K562 (cell line): ENCODE measurements around the gene RHOT1. TPM values are rescaled to one million over a fixed set of nuclear protein-coding genes. Genes with fewer than 3 reads are reported as not detected.
A peak's percentile ranks its signal among the peaks of the same experiment; 100 is the strongest.

Experiments
- ARID3A ChIP-seq: IDR thresholded peaks from 2 replicates; pipeline ENCODE4 v1.6.1; 2012; ENCODE audit warnings: low read depth, low read length, improper control_type of control experiment, borderline replicate concordance
- ATF3 ChIP-seq, 2 experiments: fragments of 450-650 bp in 1 of 2; sonication (generic) in 1 of 2; formaldehyde crosslinking in 1 of 2; IDR thresholded peaks in 1 of 2; conservative IDR thresholded peaks in 1 of 2; 2 replicates each; pipeline versions ENCODE4 v1.6.1 to v1.8.1; 2016 to 2023; ENCODE audit warnings: mild to moderate bottlenecking in 2 of 2, moderate library complexity in 2 of 2, inconsistent platforms in 1 of 2, missing genetic modification reagents in 1 of 2
- BACH1 ChIP-seq: fragments of 200-800 bp; sonication (Bioruptor generic); IDR thresholded peaks from 2 replicates; pipeline ENCODE4 v1.6.1; 2016; ENCODE audit warnings: missing genetic modification characterization, missing compliant biosample characterization
- CHD4 ChIP-seq: fragments of 200-600 bp; sonication (generic); IDR thresholded peaks from 3 replicates; pipeline ENCODE4 v1.6.1; 2012; ENCODE audit warnings: low read depth, mild to moderate bottlenecking, mixed read lengths, low read length, inconsistent platforms; ENCODE audit not compliant: insufficient read depth, insufficient replicate concordance, poor library complexity, severe bottlenecking
- CXXC5 ChIP-seq: fragments of 250-450 bp; sonication (Bioruptor Pico); IDR thresholded peaks from 2 replicates; pipeline ENCODE4 v1.8.0; 2022; ENCODE audit warnings: inconsistent platforms, mild to moderate bottlenecking, moderate library complexity
- E2F6 ChIP-seq, 2 experiments: IDR thresholded peaks; 2 replicates each; pipeline ENCODE4 v1.6.1; 2011; ENCODE audit warnings: borderline replicate concordance in 1 of 2, control low read depth in 1 of 2, low read depth in 1 of 2, low read length in 1 of 2, mild to moderate bottlenecking in 1 of 2, mixed read lengths in 1 of 2, moderate library complexity in 1 of 2; ENCODE audit not compliant: insufficient read depth in 1 of 2, insufficient read length in 1 of 2, poor library complexity in 1 of 2, severe bottlenecking in 1 of 2; ENCODE audit errors: extremely low read depth in 1 of 2
- GTF2A2 ChIP-seq: IDR thresholded peaks from 2 replicates; pipeline ENCODE4 v1.6.1; 2016; ENCODE audit warnings: mild to moderate bottlenecking, missing genetic modification characterization, missing compliant biosample characterization
- HBP1 ChIP-seq: fragments of 450-650 bp; formaldehyde crosslinking; IDR thresholded peaks from 2 replicates; pipeline ENCODE4 v1.4.0; 2022; ENCODE audit warnings: missing genetic modification characterization
- HDAC6 ChIP-seq: IDR thresholded peaks from 2 replicates; pipeline ENCODE4 v1.6.1; 2012; ENCODE audit warnings: low read depth, mild to moderate bottlenecking, control low read depth, inconsistent platforms, low read length, moderate library complexity
- HDGF ChIP-seq: fragments of 450-650 bp; IDR thresholded peaks from 2 replicates; pipeline ENCODE4 v1.6.1; 2016
- POU5F1 ChIP-seq: fragments of 150-350 bp; IDR thresholded peaks from 2 replicates; pipeline ENCODE4 v1.6.1; 2014; ENCODE audit warnings: borderline replicate concordance, low read length, low read depth, mild to moderate bottlenecking; ENCODE audit not compliant: partially characterized antibody
- XRCC3 ChIP-seq: fragments of 450-650 bp; IDR thresholded peaks from 2 replicates; pipeline ENCODE4 v1.6.1; 2017; ENCODE audit warnings: mild to moderate bottlenecking, moderate library complexity
- ZBTB1 ChIP-seq: sonication (generic); formaldehyde crosslinking; IDR thresholded peaks from 2 replicates; pipeline ENCODE4 v1.8.1; 2023; ENCODE audit warnings: missing genetic modification reagents, low read depth, mild to moderate bottlenecking, borderline replicate concordance
- ZNF592 ChIP-seq: fragments of 450-650 bp; IDR thresholded peaks from 2 replicates; pipeline ENCODE4 v1.6.1; 2017; ENCODE audit warnings: antibody characterized with exemption, mild to moderate bottlenecking
- ZNF668 ChIP-seq: fragments of 250-450 bp; sonication (Bioruptor Pico); IDR thresholded peaks from 2 replicates; pipeline ENCODE4 v1.8.0; 2022; ENCODE audit warnings: mild to moderate bottlenecking, inconsistent platforms
- polyA plus RNA-seq, 8 experiments: library from polyadenylated mRNA; depleted of rRNA in 4 of 8; stranded (reverse) in 5 of 8; unstranded in 3 of 8; fragments of >200 nt; fragmentation: Nextera tagmentation in 2 of 8; fragmentation: Illumina TruSeq in 1 of 8; extraction: Ambion mirVana in 2 of 8; extraction: Trizol in 1 of 8; gene quantifications; 2 replicates each; pipeline versions ENCODE4 v1.2.1 to v1.2.3, GENCODE V29; 2011 to 2014; ENCODE audit warnings: inconsistent platforms in 1 of 8, missing spikeins in 1 of 8
- total RNA-seq, 7 experiments: library from RNA; depleted of rRNA in 6 of 7; stranded (reverse); fragments of >200 nt in 6 of 7; fragmentation: Illumina TruSeq in 2 of 7; extraction: Trizol in 2 of 7; gene quantifications; 2 replicates each; pipeline versions ENCODE4 v1.2.1 to v1.2.3, GENCODE V29; 2011 to 2021; ENCODE audit warnings: low replicate concordance in 1 of 7

Gene RHOT1
- total and polyA plus RNA-seq, 9 of the 15 experiments (the other 6 are each of a cell fraction or from before 2014, with no cell fraction given): 23.0 to 101 (median 32.2) TPM

- TF ChIP-seq HBP1 (CRISPR knock-in tag): no peak
- TF ChIP-seq GTF2A2 (tag): no peak
- TF ChIP-seq E2F6 (IDR thresholded peaks at IDR 0.05; ENCODE audit: borderline replicate concordance in 1 of 2, extremely low read depth in 1 of 2, insufficient read depth in 1 of 2, insufficient read length in 1 of 2, low read depth in 1 of 2, low read length in 1 of 2, poor library complexity in 1 of 2, severe bottlenecking in 1 of 2): peak in 1 of 2 experiments; percentile 47
- peak; percentile 66; the same call in 1 of the 2 replicates for TF ChIP-seq CXXC5 (CRISPR knock-in tag)
- peak; percentile 50 for TF ChIP-seq POU5F1
- no peak for TF ChIP-seq XRCC3
- no peak for TF ChIP-seq CHD4
- peak; percentile 45; the same call in 1 of the 2 replicates for TF ChIP-seq ATF3 (IDR thresholded peaks at IDR 0.05)
- no peak for TF ChIP-seq ATF3 (CRISPR knock-in tag; conservative IDR thresholded peaks at IDR 0.05)
- 0 out of 2 replicates have a peak, but pooled peaks have one; percentile 22 for TF ChIP-seq ZNF592
- TF ChIP-seq BACH1 (tag): no peak
- TF ChIP-seq HDAC6: no peak
- TF ChIP-seq ARID3A: no peak
- no peak for TF ChIP-seq ZNF668 (CRISPR knock-in tag)
- peak; percentile 81; the same call in 1 of the 2 replicates for TF ChIP-seq ZBTB1 (CRISPR knock-in tag)
- no peak for TF ChIP-seq HDGF
These were observed at the start of gene RHOT1 (continued) for GRCh38 chr17:32142038-32142856.
